K562 (cell line): Measurements from ENCODE around the gene ERLEC1. TPM values are rescaled to one million over a fixed set of nuclear protein-coding genes. Genes with fewer than 3 reads are reported as not detected.

ENCODE experiments used
- ATAC-seq: fragments of 200-7000 bp; cut with Tn5 transposase; 3 replicates; pipeline ENCODE4 v1.9.1; 2020; ENCODE audit warnings: moderate library complexity
- BruUV-seq: library from RNA; stranded (reverse); fragments of 400-500 nt; replicated peaks from 2 replicates; lab custom pipeline; 2021; lab: Mats Ljungman, UMichigan
- CTCF ChIA-PET: fragments of 300-600 bp; formaldehyde crosslinking; extraction: SDS; loops from one replicate; lab custom pipeline; 2021; ENCODE audit warnings: low intra/inter-chr PET ratio; lab: Yijun Ruan, JAX
- POLR2A ChIA-PET: fragments of 300-600, 350-650 bp; sonication (Branson Sonifier 250); formaldehyde crosslinking; extraction: SDS; loops from one replicate; lab custom pipeline; 2021; ENCODE audit warnings: antibody characterized with exemption, inconsistent platforms; lab: Yijun Ruan, JAX
- DNase-seq, 4 experiments: peaks; one replicate each; pipeline versions ENCODE4 v3.0.0 to v3.0.0-alpha.2; 2011 to 2018; ENCODE audit warnings: low spot score in 3 of 4, mixed read lengths in 3 of 4; ENCODE audit errors: extremely low read depth in 1 of 4
- FAIRE-seq: peaks from 2 replicates; lab custom pipeline; 2011; peaks lifted over from hg19 to GRCh38; lab: Jason Lieb, UNC
- H2AFZ ChIP-seq: 2 replicates; pipeline ENCODE4 v1.6.0; 2011; ENCODE audit warnings: low read depth, low read length, control low read depth, inconsistent platforms
- H3K27ac ChIP-seq: fragments of 200-600 bp; 3 replicates; pipeline ENCODE4 v1.8.0; 2011; ENCODE audit warnings: low read depth, mild to moderate bottlenecking, control low read depth, inconsistent platforms, low read length, moderate library complexity, mixed read lengths; ENCODE audit errors: extremely low read depth
- H3K27me3 ChIP-seq, 2 experiments: fragments of 300-600 bp in 1 of 2; 2 replicates in 1 of 2; 3 replicates in 1 of 2; pipeline versions ENCODE4 v1.6.0 to v1.8.0; 2011; ENCODE audit warnings: inconsistent platforms in 2 of 2, low read length in 2 of 2, mild to moderate bottlenecking in 1 of 2, mixed read lengths in 1 of 2, moderate library complexity in 1 of 2; ENCODE audit not compliant: control insufficient read depth in 2 of 2, insufficient read depth in 2 of 2
- H3K36me3 ChIP-seq: fragments of 300-600 bp; 3 replicates; pipeline ENCODE4 v1.8.0; 2011; ENCODE audit warnings: mild to moderate bottlenecking, low read length, inconsistent platforms; ENCODE audit not compliant: control insufficient read depth, insufficient read depth
- H3K4me1 ChIP-seq, 2 experiments: fragments of 200-600 bp in 1 of 2; replicated peaks in 1 of 2; 2 replicates in 1 of 2; 3 replicates in 1 of 2; pipeline versions ENCODE4 v1.5.1 to v1.8.0; 2011; ENCODE audit warnings: inconsistent platforms in 2 of 2, low read length in 2 of 2, mild to moderate bottlenecking in 1 of 2, mixed read lengths in 1 of 2, moderate library complexity in 1 of 2; ENCODE audit not compliant: control insufficient read depth in 2 of 2, insufficient read depth in 2 of 2
- H3K4me2 ChIP-seq: 2 replicates; pipeline ENCODE4 v1.6.1; 2011; ENCODE audit warnings: low read length, control low read depth, inconsistent platforms, mixed read lengths; ENCODE audit not compliant: insufficient read depth
- H3K4me3 ChIP-seq: fragments of 200-600 bp; sonication (generic), shearing (Covaris generic); 2 replicates; pipeline ENCODE4 v1.5.1; 2016; ENCODE audit warnings: control low read depth, inconsistent platforms
- H3K79me2 ChIP-seq: fragments of 200-600 bp; 3 replicates; pipeline ENCODE4 v1.8.0; 2011; ENCODE audit warnings: low read length, inconsistent platforms; ENCODE audit not compliant: control insufficient read depth, insufficient read depth
- H3K9ac ChIP-seq, 2 experiments: 2 replicates each; pipeline versions ENCODE4 v1.6.0 to v1.6.1; 2011; ENCODE audit warnings: low read depth in 2 of 2, low read length in 2 of 2, control low read depth in 1 of 2, inconsistent platforms in 1 of 2, mild to moderate bottlenecking in 1 of 2, mixed read lengths in 1 of 2; ENCODE audit not compliant: insufficient read depth in 1 of 2
- H3K9me1 ChIP-seq: one replicate; pipeline ENCODE4 v1.6.0; 2011; ENCODE audit warnings: inconsistent platforms, mild to moderate bottlenecking, low read length, moderate library complexity; ENCODE audit not compliant: control insufficient read depth, insufficient read depth
- H3K9me3 ChIP-seq: replicated peaks from 2 replicates; pipeline ENCODE4 v1.5.1; 2011; ENCODE audit warnings: low read depth, low read length, inconsistent platforms; ENCODE audit not compliant: control insufficient read depth, insufficient read depth
- H4K20me1 ChIP-seq: replicated peaks from 2 replicates; pipeline ENCODE4 v1.6.1; 2011; ENCODE audit warnings: low read length, inconsistent platforms, mixed read lengths; ENCODE audit not compliant: control insufficient read depth, insufficient read depth
- BMI1 ChIP-seq: fragments of 150-350 bp; IDR thresholded peaks from 2 replicates; pipeline ENCODE4 v1.6.1; 2014; ENCODE audit warnings: low read length
- COPS2 ChIP-seq: fragments of 450-650 bp; conservative IDR thresholded peaks from 2 replicates; pipeline ENCODE4 v1.6.1; 2016; ENCODE audit warnings: mild to moderate bottlenecking, moderate library complexity
- CREB1 ChIP-seq, 2 experiments: sonication (generic) in 1 of 2; formaldehyde crosslinking in 1 of 2; IDR thresholded peaks; 2 replicates each; pipeline versions ENCODE4 v1.6.1 to v1.8.0; 2012 to 2022; ENCODE audit warnings: inconsistent platforms in 1 of 2, mild to moderate bottlenecking in 1 of 2, missing genetic modification reagents in 1 of 2, moderate library complexity in 1 of 2
- FOXJ3 ChIP-seq: sonication (generic); formaldehyde crosslinking; IDR thresholded peaks from 2 replicates; pipeline ENCODE4 v1.4.0; 2020; ENCODE audit warnings: mild to moderate bottlenecking, missing genetic modification reagents
- GATAD2B ChIP-seq: fragments of 450-650 bp; IDR thresholded peaks from 2 replicates; pipeline ENCODE4 v1.6.1; 2017; ENCODE audit warnings: mild to moderate bottlenecking, borderline replicate concordance
- KLF6 ChIP-seq: fragments of 250-450 bp; sonication (Bioruptor Pico); IDR thresholded peaks from 2 replicates; pipeline ENCODE4 v1.4.0; 2020; ENCODE audit warnings: mild to moderate bottlenecking, moderate library complexity, borderline replicate concordance
- MEF2A ChIP-seq: IDR thresholded peaks from 2 replicates; pipeline ENCODE4 v1.6.1; 2011; ENCODE audit warnings: low read depth, mild to moderate bottlenecking, low read length, moderate library complexity; ENCODE audit not compliant: control insufficient read depth
- MTA2 ChIP-seq: fragments of 450-650 bp; IDR thresholded peaks from 2 replicates; pipeline ENCODE4 v1.6.1; 2016; ENCODE audit warnings: low read depth
- OTX1 ChIP-seq: fragments of 450-650 bp; formaldehyde crosslinking; IDR thresholded peaks from 2 replicates; pipeline ENCODE4 v1.4.0; 2022; ENCODE audit warnings: mild to moderate bottlenecking
- SAFB2 ChIP-seq: fragments of 200-400 bp; formaldehyde crosslinking; IDR thresholded peaks from 2 replicates; pipeline ENCODE4 v1.6.1; 2018; ENCODE audit warnings: borderline replicate concordance, low read length, low read depth, moderate library complexity; ENCODE audit not compliant: severe bottlenecking
- TBL1XR1 ChIP-seq, 2 experiments: IDR thresholded peaks; 2 replicates each; pipeline ENCODE4 v1.6.1; 2012; ENCODE audit warnings: improper control_type of control experiment in 2 of 2, low read length in 2 of 2, mild to moderate bottlenecking in 1 of 2
- ZBTB17 ChIP-seq: fragments of 450-650 bp; formaldehyde crosslinking; IDR thresholded peaks from 2 replicates; pipeline ENCODE4 v1.4.0; 2020; ENCODE audit warnings: mild to moderate bottlenecking
- ZKSCAN8 ChIP-seq: fragments of 200-800 bp; sonication (Bioruptor generic); IDR thresholded peaks from 2 replicates; pipeline ENCODE4 v1.6.1; 2016; ENCODE audit warnings: missing genetic modification characterization, missing compliant biosample characterization
- ZNF311 ChIP-seq: fragments of 250-450 bp; sonication (Bioruptor Pico); IDR thresholded peaks from 2 replicates; pipeline ENCODE4 v1.4.0; 2020; ENCODE audit warnings: mild to moderate bottlenecking, moderate library complexity
- ZZZ3 ChIP-seq: fragments of 450-650 bp; IDR thresholded peaks from 2 replicates; pipeline ENCODE4 v1.6.1; 2016; ENCODE audit warnings: antibody characterized with exemption, mild to moderate bottlenecking, moderate library complexity
- WGBS: fragments of 100-300 bp; shearing (Covaris generic); methylation state at CpG from one replicate; pipeline ENCODE4 v1.1.6; 2016; ENCODE audit warnings: low coverage, mixed read lengths; ENCODE audit not compliant: insufficient coverage; ENCODE audit errors: missing lambda C conversion rate; 5-methylcytosine and 5-hydroxymethylcytosine counted together
- in situ Hi-C: fragments of 300-500 bp; cut with MboI; formaldehyde crosslinking; loops from 4 replicates; pipeline ENCODE4 v1.15.0; 2018; ENCODE audit warnings: inconsistent platforms, mixed read lengths
- intact Hi-C: fragments of 100-400 bp; cut with micrococcal nuclease; formaldehyde crosslinking; loops from 2 replicates; pipeline ENCODE4 v1.14.2; 2022
- polyA plus RNA-seq, 8 experiments: library from polyadenylated mRNA; depleted of rRNA in 4 of 8; stranded (reverse) in 5 of 8; unstranded in 3 of 8; fragments of >200 nt; fragmentation: Nextera tagmentation in 2 of 8; fragmentation: Illumina TruSeq in 1 of 8; extraction: Ambion mirVana in 2 of 8; extraction: Trizol in 1 of 8; gene quantifications; 2 replicates each; pipeline versions ENCODE4 v1.2.1 to v1.2.3, GENCODE V29; 2011 to 2014; ENCODE audit warnings: inconsistent platforms in 1 of 8, missing spikeins in 1 of 8
- total RNA-seq, 7 experiments: library from RNA; depleted of rRNA in 6 of 7; stranded (reverse); fragments of >200 nt in 6 of 7; fragmentation: Illumina TruSeq in 2 of 7; extraction: Trizol in 2 of 7; gene quantifications; 2 replicates each; pipeline versions ENCODE4 v1.2.1 to v1.2.3, GENCODE V29; 2011 to 2021; ENCODE audit warnings: low replicate concordance in 1 of 7
- TF ChIP-seq, protein P1 (sequence below): IDR thresholded peaks from 2 replicates; pipeline ENCODE4 v1.6.1; 2011; ENCODE audit warnings: borderline replicate concordance, low read depth, mild to moderate bottlenecking, moderate library complexity, low read length; ENCODE audit not compliant: insufficient read depth, poor library complexity, severe bottlenecking

ERLEC1 gene
- total and polyA plus RNA-seq, 9 of the 15 experiments (the other 6 are each of a cell fraction or from before 2014, with no cell fraction given) = 12.0 to 41.6 (median 30.6) TPM

DNA sequence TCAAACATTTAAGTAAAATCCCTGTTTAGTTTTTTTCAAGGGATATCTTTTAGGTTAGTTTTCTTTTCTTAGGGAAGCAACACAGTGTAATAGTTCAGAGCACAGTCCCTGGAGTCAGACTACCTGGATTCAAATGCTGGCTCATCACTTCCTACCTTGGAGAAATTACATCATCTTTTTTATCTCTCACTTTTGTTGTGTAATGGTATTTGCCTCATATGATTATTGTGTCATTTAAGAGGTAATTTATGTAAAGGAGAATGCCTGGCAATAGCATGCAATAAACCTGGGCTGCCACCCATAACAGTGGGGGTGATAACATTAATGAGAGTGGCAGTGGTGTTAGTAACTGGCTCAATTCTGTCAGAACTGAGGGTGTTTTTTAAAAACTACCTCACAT lies 26.3 kb downstream of the ERLEC1 start (continued):
- TF ChIP-seq FOXJ3 (CRISPR knock-in tag) (no peak), GATAD2B (no peak)

GRCh38 chr2:53818854-53819435 lies 32.1 kb downstream of the ERLEC1 start:
- intact Hi-C loops = no loop called here
- CTCF ChIA-PET = no interaction called here
- no peak overlapping the region for H3K27ac ChIP-seq
- no peaks in the 10 kb centered on the region for H4K20me1 ChIP-seq
- H3K27me3 ChIP-seq = no peaks in the 10 kb centered on the region
- no peaks in the 10 kb centered on the region for H3K9me3 ChIP-seq
- POLR2A ChIA-PET = interaction anchor here (1.1 kb wide), 1 partner anchor 43 kb away, joined by 3 read pairs; no protein-coding TSS in a partner anchor
- no TSS peak for BruUV-seq
- no peak for ATAC-seq
- H3K4me3 ChIP-seq = no peak overlapping the region
- in situ Hi-C loops = no loop called here
- no peaks in the 10 kb centered on the region; a peak in 1 of 5 replicates for H3K4me1 ChIP-seq
- no peaks in the 10 kb centered on the region for H3K79me2 ChIP-seq
- 78% methylated on average over 3 of the region's 3 CpGs for WGBS
- H2AFZ ChIP-seq = no peak overlapping the region
- H3K9ac ChIP-seq = no peak overlapping the region
- TF ChIP-seq COPS2 (no peak), ZBTB17 (no peak), BMI1 (no peak), KLF6 (CRISPR knock-in tag) (no peak), OTX1 (CRISPR knock-in tag) (no peak), CREB1 (IDR thresholded peaks at IDR 0.05) (no peak), CREB1 (CRISPR knock-in tag; IDR thresholded peaks at IDR 0.05) (no peak), ZZZ3 (no peak), SAFB2 (no peak), TBL1XR1 (IDR thresholded peaks at IDR 0.05; ENCODE audit: low read length in 2 of 2) (no peak), ZKSCAN8 (CRISPR knock-in tag) (no peak), MEF2A (no peak), ZNF311 (CRISPR knock-in tag) (no peak), MTA2 (no peak)
- TF ChIP-seq, protein P1, sequence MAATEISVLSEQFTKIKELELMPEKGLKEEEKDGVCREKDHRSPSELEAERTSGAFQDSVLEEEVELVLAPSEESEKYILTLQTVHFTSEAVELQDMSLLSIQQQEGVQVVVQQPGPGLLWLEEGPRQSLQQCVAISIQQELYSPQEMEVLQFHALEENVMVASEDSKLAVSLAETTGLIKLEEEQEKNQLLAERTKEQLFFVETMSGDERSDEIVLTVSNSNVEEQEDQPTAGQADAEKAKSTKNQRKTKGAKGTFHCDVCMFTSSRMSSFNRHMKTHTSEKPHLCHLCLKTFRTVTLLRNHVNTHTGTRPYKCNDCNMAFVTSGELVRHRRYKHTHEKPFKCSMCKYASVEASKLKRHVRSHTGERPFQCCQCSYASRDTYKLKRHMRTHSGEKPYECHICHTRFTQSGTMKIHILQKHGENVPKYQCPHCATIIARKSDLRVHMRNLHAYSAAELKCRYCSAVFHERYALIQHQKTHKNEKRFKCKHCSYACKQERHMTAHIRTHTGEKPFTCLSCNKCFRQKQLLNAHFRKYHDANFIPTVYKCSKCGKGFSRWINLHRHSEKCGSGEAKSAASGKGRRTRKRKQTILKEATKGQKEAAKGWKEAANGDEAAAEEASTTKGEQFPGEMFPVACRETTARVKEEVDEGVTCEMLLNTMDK = no peak
- H3K9me1 ChIP-seq = no peaks in the 10 kb centered on the region
- H3K36me3 ChIP-seq = peaks cover 37% of the 10 kb centered on the region
- no peak overlapping the region for H3K4me2 ChIP-seq
- DNase-seq = no peak
- no peak for FAIRE-seq
